Measurements from ENCODE around the gene LIPM.

DNA sequence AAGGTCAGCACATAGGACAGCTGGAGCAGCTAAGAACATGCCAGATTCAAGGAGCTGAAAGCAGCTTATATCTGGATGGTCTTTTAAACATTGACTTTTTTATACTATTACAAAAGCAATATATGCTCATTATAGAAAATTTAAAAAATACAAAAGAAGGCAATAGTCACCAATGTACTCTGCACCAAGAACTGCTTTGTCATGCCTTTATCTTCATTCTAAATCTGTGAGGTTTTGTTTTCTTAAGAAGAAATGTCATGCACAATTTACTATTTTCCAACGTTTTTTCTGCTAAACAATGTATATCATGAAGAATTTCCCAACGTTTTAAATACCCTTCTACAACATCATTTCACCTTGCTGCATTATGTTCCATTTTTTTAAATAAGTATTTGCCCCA is 2.8 kb downstream of the LIPM start:
- TF ChIP-seq TCF12 (IDR thresholded peaks at IDR 0.05) (no peak), TCF12 (CRISPR knock-in tag; IDR thresholded peaks at IDR 0.05) (no peak), ZNF256 (CRISPR knock-in tag; conservative IDR thresholded peaks at IDR 0.05) (no peak)
- TF ChIP-seq, protein P1, sequence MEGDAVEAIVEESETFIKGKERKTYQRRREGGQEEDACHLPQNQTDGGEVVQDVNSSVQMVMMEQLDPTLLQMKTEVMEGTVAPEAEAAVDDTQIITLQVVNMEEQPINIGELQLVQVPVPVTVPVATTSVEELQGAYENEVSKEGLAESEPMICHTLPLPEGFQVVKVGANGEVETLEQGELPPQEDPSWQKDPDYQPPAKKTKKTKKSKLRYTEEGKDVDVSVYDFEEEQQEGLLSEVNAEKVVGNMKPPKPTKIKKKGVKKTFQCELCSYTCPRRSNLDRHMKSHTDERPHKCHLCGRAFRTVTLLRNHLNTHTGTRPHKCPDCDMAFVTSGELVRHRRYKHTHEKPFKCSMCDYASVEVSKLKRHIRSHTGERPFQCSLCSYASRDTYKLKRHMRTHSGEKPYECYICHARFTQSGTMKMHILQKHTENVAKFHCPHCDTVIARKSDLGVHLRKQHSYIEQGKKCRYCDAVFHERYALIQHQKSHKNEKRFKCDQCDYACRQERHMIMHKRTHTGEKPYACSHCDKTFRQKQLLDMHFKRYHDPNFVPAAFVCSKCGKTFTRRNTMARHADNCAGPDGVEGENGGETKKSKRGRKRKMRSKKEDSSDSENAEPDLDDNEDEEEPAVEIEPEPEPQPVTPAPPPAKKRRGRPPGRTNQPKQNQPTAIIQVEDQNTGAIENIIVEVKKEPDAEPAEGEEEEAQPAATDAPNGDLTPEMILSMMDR (CRISPR knock-in tag; IDR thresholded peaks at IDR 0.05): no peak
